DND-41 (cell line): ENCODE measurements around the gene NELFA.

Experiments
- ATAC-seq: fragments of 200-7000 bp; cut with Tn5 transposase; 3 replicates; pipeline ENCODE4 v1.9.1; 2021; ENCODE audit warnings: low read depth; ENCODE audit not compliant: insufficient read depth
- DNase-seq: peaks from one replicate; pipeline ENCODE4 v3.0.0-alpha.2; 2020
- H2AFZ ChIP-seq: 2 replicates; pipeline ENCODE4 v1.6.0; 2012; ENCODE audit warnings: low read depth, low read length
- H3K27ac ChIP-seq: 2 replicates; pipeline ENCODE4 v1.5.1; 2012; ENCODE audit warnings: low read length, inconsistent platforms
- H3K27me3 ChIP-seq: fragments of 200-600 bp; sonication (generic); 2 replicates; pipeline ENCODE4 v1.6.0; 2012; ENCODE audit warnings: low read length, mild to moderate bottlenecking, inconsistent platforms; ENCODE audit not compliant: insufficient read depth, poor library complexity
- H3K36me3 ChIP-seq: 2 replicates; pipeline ENCODE4 v1.5.1; 2012; ENCODE audit warnings: low read length, inconsistent platforms; ENCODE audit not compliant: insufficient read depth
- H3K4me1 ChIP-seq: 2 replicates; pipeline ENCODE4 v1.5.1; 2012; ENCODE audit warnings: mild to moderate bottlenecking, low read length; ENCODE audit not compliant: insufficient read depth
- H3K4me2 ChIP-seq: 2 replicates; pipeline ENCODE4 v1.6.0; 2012; ENCODE audit warnings: mild to moderate bottlenecking, moderate library complexity, low read length, inconsistent platforms; ENCODE audit not compliant: insufficient read depth
- H3K4me3 ChIP-seq, 2 experiments: fragments of 200-600 bp in 1 of 2; shearing (Covaris generic) in 1 of 2; 2 replicates each; pipeline ENCODE4 v1.5.1; 2012 to 2016; ENCODE audit warnings: inconsistent platforms in 2 of 2, low read length in 2 of 2, mild to moderate bottlenecking in 2 of 2, low read depth in 1 of 2, moderate library complexity in 1 of 2
- H3K79me2 ChIP-seq: 2 replicates; pipeline ENCODE4 v1.6.0; 2012; ENCODE audit warnings: low read length, inconsistent platforms; ENCODE audit not compliant: insufficient read depth
- H3K9ac ChIP-seq: 2 replicates; pipeline ENCODE4 v1.6.0; 2012; ENCODE audit warnings: low read depth, mild to moderate bottlenecking, inconsistent platforms, low read length, moderate library complexity
- H3K9me3 ChIP-seq: 2 replicates; pipeline ENCODE4 v1.5.1; 2012; ENCODE audit warnings: low read length, moderate library complexity, mild to moderate bottlenecking, inconsistent platforms; ENCODE audit not compliant: insufficient read depth, severe bottlenecking
- H4K20me1 ChIP-seq: 2 replicates; pipeline ENCODE4 v1.6.0; 2012; ENCODE audit warnings: low read length; ENCODE audit not compliant: insufficient read depth
- CTCF ChIP-seq: IDR thresholded peaks from 2 replicates; pipeline ENCODE4 v1.5.1; 2012; ENCODE audit warnings: borderline replicate concordance, low read length, moderate library complexity, mild to moderate bottlenecking; ENCODE audit not compliant: poor library complexity, severe bottlenecking; ENCODE audit errors: extremely low read depth
- EZH2 ChIP-seq: IDR thresholded peaks from 3 replicates; pipeline ENCODE4 v1.6.1; 2012; ENCODE audit warnings: borderline replicate concordance, low read depth, mild to moderate bottlenecking, moderate library complexity, low read length, inconsistent platforms; ENCODE audit not compliant: severe bottlenecking

NELFA gene

GRCh38 chr4:1968686-1969295 is 40.0 kb downstream of the NELFA start:
- no peak overlapping the region for H2AFZ ChIP-seq
- TF ChIP-seq CTCF (no peak), EZH2 (no peak)
- peaks cover 48% of the 10 kb centered on the region for H4K20me1 ChIP-seq
- ATAC-seq (no peak), DNase-seq (no peak)
- H3K36me3 ChIP-seq, result peaks cover 90% of the 10 kb centered on the region
- no peak overlapping the region for H3K4me2 ChIP-seq
- H3K9ac ChIP-seq, result no peak overlapping the region
- no peaks in the 10 kb centered on the region for H3K4me1 ChIP-seq
- no peaks in the 10 kb centered on the region for H3K9me3 ChIP-seq
- no peak overlapping the region for H3K27ac ChIP-seq
- no peak overlapping the region for H3K4me3 ChIP-seq
- peaks cover 41% of the 10 kb centered on the region for H3K79me2 ChIP-seq
- no peaks in the 10 kb centered on the region for H3K27me3 ChIP-seq

- Histone ChIP-seq H3K36me3 (peaks cover 90% of the 10 kb centered on the region), H3K27me3 (no peaks in the 10 kb centered on the region), H3K4me3 (no peak overlapping the region), H3K4me1 (no peaks in the 10 kb centered on the region), H3K27ac (no peak overlapping the region), H3K4me2 (no peak overlapping the region), H3K9ac (no peak overlapping the region), H3K9me3 (no peaks in the 10 kb centered on the region), H2AFZ (no peak overlapping the region), H4K20me1 (peaks cover 41% of the 10 kb centered on the region), H3K79me2 (peaks cover 53% of the 10 kb centered on the region)
- no peak for TF ChIP-seq CTCF
- no peak for TF ChIP-seq EZH2
- peak; percentile 56 for ATAC-seq
- no peak for DNase-seq
Measured at GRCh38 chr4:1967512-1968149, 41.1 kb downstream of the NELFA start.

- Histone ChIP-seq H3K79me2 (peaks cover 58% of the 10 kb centered on the region), H3K9ac (no peak overlapping the region), H3K4me2 (no peak overlapping the region), H4K20me1 (peaks cover 39% of the 10 kb centered on the region), H3K27ac (no peak overlapping the region), H3K36me3 (peaks cover 90% of the 10 kb centered on the region), H3K27me3 (no peaks in the 10 kb centered on the region), H3K9me3 (no peaks in the 10 kb centered on the region), H3K4me3 (no peak overlapping the region), H3K4me1 (no peaks in the 10 kb centered on the region), H2AFZ (no peak overlapping the region)
- no peak for TF ChIP-seq CTCF
- TF ChIP-seq EZH2, result no peak
- DNase-seq (no peak), ATAC-seq (no peak)
Measured at GRCh38 chr4:1964971-1965370, 43.8 kb downstream of the NELFA start.
